Neural progenitor cell (in vitro differentiated cells): Measurements from ENCODE around the gene GJD4. TPM values are rescaled to one million over a fixed set of nuclear protein-coding genes. Genes with fewer than 3 reads are reported as not detected.

Experiments used
- DNase-seq: peaks from one replicate; pipeline ENCODE4 v3.0.0-alpha.2; 2016; ENCODE audit warnings: low spot score
- H2AFZ ChIP-seq: fragments of 200-600 bp; sonication (generic); replicated peaks from 2 replicates; pipeline ENCODE4 v1.6.1; 2016; ENCODE audit warnings: antibody characterized with exemption
- H3F3A ChIP-seq: fragments of 200-600 bp; sonication (generic); 2 replicates; pipeline ENCODE4 v1.6.1; 2016; ENCODE audit warnings: antibody characterized with exemption, low read depth
- H3K27ac ChIP-seq: fragments of 200-600 bp; sonication (generic); 2 replicates; pipeline ENCODE4 v1.5.1; 2016; ENCODE audit warnings: mild to moderate bottlenecking
- H3K27me3 ChIP-seq: fragments of 200-600 bp; sonication (generic); 2 replicates; pipeline ENCODE4 v1.6.1; 2016; ENCODE audit warnings: mild to moderate bottlenecking, moderate library complexity
- H3K36me3 ChIP-seq: fragments of 200-600 bp; sonication (generic); 2 replicates; pipeline ENCODE4 v1.5.1; 2016
- H3K4me1 ChIP-seq: fragments of 200-600 bp; sonication (generic); 2 replicates; pipeline ENCODE4 v1.6.1; 2016; ENCODE audit warnings: mixed run types
- H3K4me2 ChIP-seq: fragments of 200-600 bp; sonication (generic); 2 replicates; pipeline ENCODE4 v1.6.1; 2016
- H3K4me3 ChIP-seq: fragments of 200-600 bp; sonication (generic); 2 replicates; pipeline ENCODE4 v1.5.1; 2016
- H3K79me2 ChIP-seq: fragments of 200-600 bp; sonication (generic); 2 replicates; pipeline ENCODE4 v1.6.1; 2016; ENCODE audit warnings: low read depth
- H3K9ac ChIP-seq: fragments of 200-600 bp; sonication (generic); 2 replicates; pipeline ENCODE4 v1.6.1; 2016
- H3K9me3 ChIP-seq: fragments of 200-600 bp; sonication (generic); 2 replicates; pipeline ENCODE4 v1.5.1; 2016; ENCODE audit warnings: low read depth
- H4K20me1 ChIP-seq: fragments of 200-600 bp; sonication (generic); 2 replicates; pipeline ENCODE4 v1.6.1; 2016; ENCODE audit warnings: low read depth
- H3K27ac Mint-ChIP-seq: 3 replicates; pipeline ENCODE4 v1.8.0; 2021; ENCODE audit warnings: mixed read lengths
- H3K27me3 Mint-ChIP-seq: 2 replicates; pipeline ENCODE4 v1.8.0; 2022; ENCODE audit warnings: low read depth, mild to moderate bottlenecking, inconsistent platforms, moderate library complexity, mixed read lengths; ENCODE audit not compliant: insufficient read depth
- H3K36me3 Mint-ChIP-seq: 3 replicates; pipeline ENCODE4 v1.8.0; 2021; ENCODE audit warnings: mixed read lengths
- H3K4me1 Mint-ChIP-seq: 3 replicates; pipeline ENCODE4 v1.8.0; 2021; ENCODE audit warnings: mixed read lengths
- H3K4me3 Mint-ChIP-seq: 3 replicates; pipeline ENCODE4 v1.8.0; 2021; ENCODE audit warnings: mild to moderate bottlenecking, moderate library complexity, mixed read lengths
- H3K9me3 Mint-ChIP-seq: 3 replicates; pipeline ENCODE4 v1.8.0; 2020; ENCODE audit warnings: mixed read lengths
- EZH2 ChIP-seq: fragments of 200-600 bp; sonication (generic); IDR thresholded peaks from 2 replicates; pipeline ENCODE4 v1.6.1; 2017; ENCODE audit warnings: antibody characterized with exemption, mild to moderate bottlenecking, moderate library complexity
- EZH2phosphoT487 ChIP-seq: fragments of 200-600 bp; sonication (generic); IDR thresholded peaks from 2 replicates; pipeline ENCODE4 v1.6.1; 2017; ENCODE audit warnings: antibody characterized with exemption
- total RNA-seq: library from RNA; depleted of rRNA; stranded (reverse); fragments of >200 nt; gene quantifications from 2 replicates; pipeline ENCODE4 v1.2.3, GENCODE V29; 2015; ENCODE audit warnings: low replicate concordance
- TF ChIP-seq, protein P1 (sequence below): fragments of 200-600 bp; sonication (generic); IDR thresholded peaks from 2 replicates; pipeline ENCODE4 v1.5.1; 2017; ENCODE audit warnings: antibody characterized with exemption, mild to moderate bottlenecking

Gene GJD4
- total RNA-seq, 1 donor from 2014 or later, result not detected

DNA sequence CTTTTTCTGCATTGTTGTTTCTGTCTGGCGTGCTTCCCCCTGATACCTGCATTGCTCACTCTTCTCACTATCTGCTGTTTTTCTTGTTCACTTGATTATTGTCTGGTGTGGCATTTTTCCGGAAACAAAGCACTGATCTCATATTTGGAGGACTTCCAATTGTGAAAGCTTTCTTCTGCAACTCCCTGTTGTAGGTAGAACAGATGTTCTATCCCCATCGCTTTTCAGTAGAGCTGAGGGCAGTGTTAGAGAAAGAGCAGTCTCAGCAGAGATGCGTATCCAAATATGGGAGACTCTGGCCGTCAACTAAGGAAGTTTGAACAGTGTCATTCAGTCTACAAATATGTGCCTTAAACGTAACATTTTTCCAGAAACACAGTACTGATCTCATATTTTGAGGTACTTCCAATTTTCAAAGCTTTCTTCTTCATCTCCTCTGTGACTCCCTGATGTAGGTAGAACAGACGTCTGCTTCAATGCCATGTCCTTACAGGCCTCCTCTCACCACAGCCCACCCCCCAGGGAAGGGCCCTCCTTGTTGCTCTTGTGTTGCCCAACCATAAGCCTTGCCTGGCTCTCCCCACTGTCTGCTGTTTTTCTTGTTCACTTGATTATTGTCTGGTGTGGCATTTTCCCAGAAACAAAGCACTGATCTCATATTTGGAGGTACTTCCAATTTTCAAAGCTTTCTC, 27.1 kb upstream of the GJD4 start:
- H3K27ac ChIP-seq, result no peak overlapping the region
- no peaks in the 10 kb centered on the region for H3K27me3 ChIP-seq
- no peak overlapping the region for H3K4me3 ChIP-seq
- H4K20me1 ChIP-seq, result no peaks in the 10 kb centered on the region
- TF ChIP-seq, protein P1, sequence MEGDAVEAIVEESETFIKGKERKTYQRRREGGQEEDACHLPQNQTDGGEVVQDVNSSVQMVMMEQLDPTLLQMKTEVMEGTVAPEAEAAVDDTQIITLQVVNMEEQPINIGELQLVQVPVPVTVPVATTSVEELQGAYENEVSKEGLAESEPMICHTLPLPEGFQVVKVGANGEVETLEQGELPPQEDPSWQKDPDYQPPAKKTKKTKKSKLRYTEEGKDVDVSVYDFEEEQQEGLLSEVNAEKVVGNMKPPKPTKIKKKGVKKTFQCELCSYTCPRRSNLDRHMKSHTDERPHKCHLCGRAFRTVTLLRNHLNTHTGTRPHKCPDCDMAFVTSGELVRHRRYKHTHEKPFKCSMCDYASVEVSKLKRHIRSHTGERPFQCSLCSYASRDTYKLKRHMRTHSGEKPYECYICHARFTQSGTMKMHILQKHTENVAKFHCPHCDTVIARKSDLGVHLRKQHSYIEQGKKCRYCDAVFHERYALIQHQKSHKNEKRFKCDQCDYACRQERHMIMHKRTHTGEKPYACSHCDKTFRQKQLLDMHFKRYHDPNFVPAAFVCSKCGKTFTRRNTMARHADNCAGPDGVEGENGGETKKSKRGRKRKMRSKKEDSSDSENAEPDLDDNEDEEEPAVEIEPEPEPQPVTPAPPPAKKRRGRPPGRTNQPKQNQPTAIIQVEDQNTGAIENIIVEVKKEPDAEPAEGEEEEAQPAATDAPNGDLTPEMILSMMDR, result no peak
- no peak for TF ChIP-seq EZH2
- TF ChIP-seq EZH2phosphoT487, result no peak
- peaks cover 4% of the 10 kb centered on the region for H3K27me3 Mint-ChIP-seq
- H3K79me2 ChIP-seq, result no peaks in the 10 kb centered on the region
- no peaks in the 10 kb centered on the region for H3K9me3 ChIP-seq
- H3K9me3 Mint-ChIP-seq, result no peaks in the 10 kb centered on the region
- H3K4me1 ChIP-seq, result no peaks in the 10 kb centered on the region
- no peak for DNase-seq
- no peak overlapping the region for H3K4me3 Mint-ChIP-seq
- no peak overlapping the region for H3K9ac ChIP-seq
- H2AFZ ChIP-seq, result no peak overlapping the region
- no peak overlapping the region for H3K27ac Mint-ChIP-seq
- H3F3A ChIP-seq, result no peaks in the 10 kb centered on the region
- H3K36me3 Mint-ChIP-seq, result peaks cover 6% of the 10 kb centered on the region
- no peaks in the 10 kb centered on the region for H3K36me3 ChIP-seq
- H3K4me1 Mint-ChIP-seq, result no peaks in the 10 kb centered on the region
- H3K4me2 ChIP-seq, result no peak overlapping the region

DNA sequence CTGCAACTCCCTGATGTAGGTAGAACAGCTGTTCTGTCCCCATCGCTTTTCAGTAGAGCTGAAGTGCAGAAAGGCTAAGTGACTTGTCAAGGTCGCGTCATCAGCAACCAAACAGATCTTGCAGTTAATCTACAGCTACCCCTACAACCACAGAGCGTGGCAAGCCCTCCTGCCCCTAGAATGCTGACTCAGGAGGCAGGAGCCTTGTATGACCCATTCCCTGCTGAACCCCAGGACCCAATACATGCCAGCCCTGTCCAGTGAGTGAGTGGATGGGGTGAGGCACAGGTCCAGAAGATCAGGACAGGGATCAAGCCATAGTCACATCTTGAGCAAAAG, 26.6 kb upstream of the GJD4 start:
- no peak for DNase-seq
- no peaks in the 10 kb centered on the region for H3K79me2 ChIP-seq
- no peaks in the 10 kb centered on the region for H3K4me1 ChIP-seq
- no peak overlapping the region for H3K27ac ChIP-seq
- Mint-ChIP-seq H3K27ac (no peak overlapping the region), H3K4me3 (no peak overlapping the region), H3K27me3 (peaks cover 4% of the 10 kb centered on the region), H3K36me3 (peaks cover 6% of the 10 kb centered on the region), H3K4me1 (no peaks in the 10 kb centered on the region), H3K9me3 (no peaks in the 10 kb centered on the region)
- no peak overlapping the region for H3K9ac ChIP-seq
- H3K4me3 ChIP-seq, result no peak overlapping the region
- no peak overlapping the region for H2AFZ ChIP-seq
- no peaks in the 10 kb centered on the region for H3K9me3 ChIP-seq
- TF ChIP-seq EZH2 (no peak), EZH2phosphoT487 (no peak)
- TF ChIP-seq, protein P1, result no peak
- H4K20me1 ChIP-seq, result no peaks in the 10 kb centered on the region
- no peak overlapping the region for H3K4me2 ChIP-seq
- no peaks in the 10 kb centered on the region for H3K36me3 ChIP-seq
- no peaks in the 10 kb centered on the region for H3K27me3 ChIP-seq
- no peaks in the 10 kb centered on the region for H3F3A ChIP-seq

GRCh38 chr10:35579116-35579515, 26.0 kb upstream of the GJD4 start:
- H3F3A ChIP-seq, result no peaks in the 10 kb centered on the region
- no peak overlapping the region for H3K27ac Mint-ChIP-seq
- peaks cover 6% of the 10 kb centered on the region for H3K36me3 Mint-ChIP-seq
- H3K4me2 ChIP-seq, result no peak overlapping the region
- H3K27me3 Mint-ChIP-seq, result peaks cover 4% of the 10 kb centered on the region
- H3K4me3 ChIP-seq, result no peak overlapping the region
- no peaks in the 10 kb centered on the region for H3K79me2 ChIP-seq
- no peaks in the 10 kb centered on the region for H3K9me3 Mint-ChIP-seq
- no peaks in the 10 kb centered on the region for H3K4me1 Mint-ChIP-seq
- TF ChIP-seq EZH2 (no peak), EZH2phosphoT487 (no peak)
- TF ChIP-seq, protein P1, result no peak
- no peaks in the 10 kb centered on the region for H3K9me3 ChIP-seq
- no peak overlapping the region for H3K27ac ChIP-seq
- no peaks in the 10 kb centered on the region for H3K4me1 ChIP-seq
- H3K27me3 ChIP-seq, result no peaks in the 10 kb centered on the region
- H3K9ac ChIP-seq, result no peak overlapping the region
- H4K20me1 ChIP-seq, result no peaks in the 10 kb centered on the region
- H2AFZ ChIP-seq, result no peak overlapping the region
- DNase-seq, result no peak
- no peak overlapping the region for H3K4me3 Mint-ChIP-seq
- no peaks in the 10 kb centered on the region for H3K36me3 ChIP-seq
